NCI-H2081 (cell line): ENCODE measurements around the gene AMPH.
A peak's percentile ranks its signal among the peaks of the same experiment; 100 is the strongest.
"Not testable (repeated sequence)": the region's sequence is repeated elsewhere in the genome, so short reads cannot be mapped to it uniquely, and the experiment has no call there.

Source experiments
- DNase-seq, 2 experiments: peaks; one replicate each; lab custom pipeline; 2025; lab: John Stamatoyannopoulos, UW

AMPH gene

DNA sequence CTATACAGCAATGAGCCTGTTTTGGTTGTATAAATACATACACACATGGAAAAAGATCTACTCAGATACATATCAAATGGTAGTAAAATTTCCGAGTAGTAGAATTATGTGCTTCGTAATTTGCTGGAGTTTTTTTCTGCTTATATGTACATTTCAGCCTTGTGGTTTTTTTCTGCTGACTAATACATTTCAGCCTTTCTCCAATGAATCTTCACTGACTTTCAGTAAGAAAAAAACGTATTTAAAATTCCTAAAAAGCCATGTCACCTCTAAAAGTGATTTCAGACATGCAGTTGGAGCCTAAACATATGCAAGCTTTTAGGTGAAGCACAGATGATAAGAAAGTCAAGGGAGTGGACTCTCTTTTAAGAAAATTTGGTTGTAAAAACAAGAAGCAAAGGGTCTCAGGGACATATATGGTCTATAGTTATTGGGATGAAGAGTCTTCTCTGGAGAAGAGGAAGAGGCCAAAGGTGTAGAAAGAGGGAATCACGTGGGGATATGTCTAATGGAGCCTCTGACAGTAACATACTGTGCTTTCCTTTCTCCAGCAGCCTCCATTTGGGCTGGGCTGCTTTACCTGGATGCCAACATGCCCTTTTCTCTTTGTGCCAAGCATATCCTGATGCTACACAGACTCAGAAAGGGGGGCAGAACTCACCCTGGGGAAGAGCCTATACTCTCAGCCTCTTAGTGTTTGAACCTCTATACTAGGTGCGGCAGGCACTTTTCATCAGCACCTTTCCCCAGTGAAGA, 2.4 kb downstream of the AMPH start:
- no peak for DNase-seq

DNA sequence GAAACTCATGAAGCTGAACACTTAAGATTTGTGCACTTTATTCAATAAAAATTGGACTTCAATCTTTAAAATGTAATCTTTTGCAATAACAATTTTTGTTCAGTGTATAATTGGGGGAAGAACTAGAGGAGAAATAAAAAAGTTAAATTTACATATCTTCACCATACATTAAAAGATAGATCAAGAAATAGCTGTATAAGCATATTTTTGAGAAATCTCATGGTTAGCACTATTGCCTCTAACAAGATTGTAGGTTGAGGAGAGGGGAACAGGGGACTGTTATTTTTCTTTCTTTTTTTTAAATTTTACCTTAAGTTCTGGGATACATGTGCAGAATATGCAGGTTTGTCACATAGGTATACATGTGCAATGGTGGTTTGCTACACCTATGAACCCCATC, 5.3 kb downstream of the AMPH start:
- no peak for DNase-seq

DNA sequence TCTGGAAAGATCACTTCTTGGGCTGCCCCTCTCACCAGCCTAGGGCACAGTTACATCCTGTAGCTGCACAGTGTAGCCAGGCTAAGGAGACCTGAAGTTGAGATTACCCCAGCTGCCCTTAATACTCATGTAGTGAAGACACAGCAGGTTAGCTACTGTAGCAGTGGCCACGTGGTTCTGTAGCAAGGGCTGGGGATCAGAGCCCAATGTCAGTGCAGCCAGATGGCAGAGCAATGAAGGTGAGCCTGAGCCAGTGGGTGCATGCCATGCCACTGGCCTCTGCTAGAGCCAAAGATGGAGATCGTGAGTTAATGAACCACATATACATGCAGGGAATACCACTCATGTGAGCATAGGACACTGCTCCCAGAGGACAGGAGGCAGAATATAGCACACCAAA, 15.5 kb downstream of the AMPH start:
- no peak for DNase-seq

DNA sequence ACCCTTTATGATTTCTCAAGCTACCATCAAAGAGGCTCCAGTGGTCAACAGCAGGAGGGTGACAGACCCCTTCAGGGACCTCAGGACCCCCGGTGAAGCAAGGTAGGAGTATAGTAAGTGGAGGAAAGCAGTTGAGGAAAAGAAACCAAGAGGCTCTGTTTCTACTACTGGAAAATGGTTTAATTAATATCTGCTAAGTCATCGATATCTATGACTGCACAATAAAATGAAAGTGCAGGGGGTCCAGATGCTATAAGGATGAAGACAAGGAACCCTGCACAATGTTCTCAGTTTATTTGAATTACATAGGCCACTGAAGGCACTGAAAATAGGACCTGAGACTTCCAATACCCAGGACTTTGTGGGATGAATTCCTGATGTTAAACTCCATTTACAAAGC, 23.7 kb downstream of the AMPH start:
- DNase-seq = no peak

DNA sequence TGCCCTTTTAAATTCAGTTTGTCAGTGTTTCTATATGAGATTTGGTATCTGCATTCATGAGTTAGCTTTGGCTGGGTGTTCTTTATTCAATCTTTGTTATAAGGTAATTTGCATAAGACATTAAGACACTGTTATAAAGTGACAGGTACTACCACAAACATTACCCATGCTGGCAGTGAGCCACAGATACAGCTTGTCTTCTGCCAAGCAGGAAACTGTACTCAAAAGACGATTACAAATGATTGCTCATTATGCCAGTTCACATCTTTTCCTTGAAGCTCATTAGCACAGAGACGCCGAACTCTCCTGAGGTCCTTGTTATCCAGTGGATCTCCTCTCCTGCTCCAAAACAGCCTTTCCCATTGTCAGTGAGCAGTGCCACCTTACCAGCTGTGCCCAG, 30.4 kb downstream of the AMPH start:
- peak in 1 of 2 experiments; percentile 34 for DNase-seq

DNA sequence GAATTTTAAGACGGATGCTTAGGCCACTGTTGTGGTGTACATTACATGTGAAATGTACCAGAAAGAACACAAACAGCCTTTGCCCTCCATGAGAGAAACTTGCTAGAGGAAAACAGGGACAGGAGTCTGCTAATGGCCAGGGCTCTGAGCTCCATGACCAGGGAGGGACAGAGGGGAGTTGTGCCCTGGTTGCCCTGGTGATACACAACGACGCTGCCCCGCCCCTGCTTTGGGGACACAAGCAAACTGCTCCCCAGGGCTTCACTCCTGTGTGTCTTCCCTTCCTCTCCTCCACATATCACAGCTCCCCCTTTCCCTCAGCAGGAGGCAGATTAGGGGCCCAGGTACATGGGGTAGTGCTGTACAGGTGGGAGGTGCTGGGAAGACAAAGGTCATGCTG, 36.2 kb downstream of the AMPH start:
- DNase-seq = no peak

DNA sequence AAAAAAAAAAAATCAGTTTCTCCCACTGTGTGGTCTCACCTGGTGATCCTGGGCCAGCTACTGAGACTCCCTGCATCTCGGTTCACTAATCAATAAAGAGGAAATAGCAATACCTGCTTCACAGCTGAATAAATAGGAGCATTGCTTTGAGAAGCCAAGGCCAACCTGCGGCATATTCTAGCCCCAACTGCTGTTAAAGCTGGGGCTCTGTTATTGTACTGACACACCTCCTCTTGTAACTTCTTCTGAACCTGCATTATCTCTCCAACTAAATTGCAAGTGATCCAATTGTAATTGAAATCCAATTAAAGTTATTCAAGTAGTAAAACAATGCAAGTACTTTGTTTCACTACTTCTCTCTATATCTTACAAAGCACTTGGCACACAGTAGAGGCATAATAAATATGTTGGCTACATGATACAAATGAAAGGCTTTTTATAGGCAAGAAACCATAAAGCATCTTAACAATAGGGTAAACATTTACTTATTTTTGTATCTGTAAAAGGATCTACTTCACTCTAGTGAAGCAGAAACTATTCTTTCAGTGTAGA, 38.4 kb downstream of the AMPH start:
- no peak for DNase-seq

DNA sequence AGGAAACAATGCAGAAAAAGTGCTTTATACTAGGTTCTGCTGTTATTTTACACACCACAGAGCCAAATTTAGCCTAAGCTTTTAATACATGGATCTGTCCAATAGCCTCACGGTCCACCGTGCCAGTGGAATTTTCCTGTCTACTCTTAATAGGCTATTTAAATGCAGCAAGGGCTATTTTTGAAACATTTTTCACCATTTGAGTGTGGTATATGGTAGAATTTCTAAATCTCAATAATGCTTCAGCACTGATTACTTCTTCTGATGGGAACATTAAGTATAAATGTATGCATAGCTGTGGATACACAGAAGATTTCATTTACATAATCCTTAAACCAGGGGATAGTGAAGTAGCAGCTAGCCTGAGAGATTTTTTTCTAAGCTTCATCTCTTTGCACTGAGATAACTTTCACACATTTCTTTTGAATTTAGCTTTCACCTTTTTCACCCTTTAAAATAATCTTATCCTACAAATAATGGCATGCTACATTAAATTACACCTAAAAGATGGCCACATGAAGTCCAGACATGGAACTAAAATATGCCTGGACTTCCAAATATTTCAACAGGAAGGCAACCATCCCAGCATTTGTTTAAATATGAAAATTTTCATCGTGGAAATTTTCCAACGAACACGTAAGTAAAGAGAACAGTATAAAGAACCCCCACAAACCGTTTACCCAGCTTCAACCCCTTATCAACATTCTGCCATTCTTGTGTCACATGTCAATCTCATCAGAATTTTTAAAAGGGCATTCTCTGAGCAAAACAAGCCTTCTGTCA, 45.4 kb downstream of the AMPH start:
- DNase-seq = no peak

DNA sequence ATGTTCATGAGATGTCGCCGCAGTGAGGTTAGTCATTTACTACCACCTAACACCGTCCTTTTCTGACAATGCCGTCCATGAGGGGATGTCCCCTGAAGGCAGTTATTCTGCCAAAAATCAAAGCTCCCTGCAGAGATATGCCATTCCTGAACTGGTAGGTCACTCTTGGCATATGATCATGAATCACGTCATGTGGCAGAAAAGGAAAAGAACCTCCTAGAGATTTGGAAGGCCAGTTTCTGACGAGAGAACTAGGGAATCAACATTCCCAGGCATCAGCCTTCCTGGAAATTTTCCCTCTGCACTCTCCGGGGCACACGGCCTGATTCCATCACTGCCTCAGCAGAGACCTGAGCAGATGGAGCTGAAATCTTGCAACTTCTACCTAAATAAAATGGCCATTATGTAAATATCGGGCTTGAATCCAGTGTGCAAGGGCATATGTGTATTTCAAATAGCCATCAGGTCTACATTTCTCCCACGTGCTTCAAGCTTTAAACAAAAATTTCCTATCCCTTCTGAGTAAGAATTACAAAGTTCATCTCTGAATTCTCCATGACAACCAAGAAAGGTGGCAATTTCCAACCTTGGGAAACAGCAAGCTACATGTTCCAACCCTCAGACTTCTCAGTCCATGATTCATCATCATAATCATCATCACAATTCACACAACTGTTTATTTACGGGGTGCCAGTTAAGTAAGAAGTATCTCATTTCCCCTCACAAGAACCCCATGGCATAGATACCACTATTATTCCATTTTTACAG, 46.5 kb downstream of the AMPH start:
- no peak for DNase-seq

DNA sequence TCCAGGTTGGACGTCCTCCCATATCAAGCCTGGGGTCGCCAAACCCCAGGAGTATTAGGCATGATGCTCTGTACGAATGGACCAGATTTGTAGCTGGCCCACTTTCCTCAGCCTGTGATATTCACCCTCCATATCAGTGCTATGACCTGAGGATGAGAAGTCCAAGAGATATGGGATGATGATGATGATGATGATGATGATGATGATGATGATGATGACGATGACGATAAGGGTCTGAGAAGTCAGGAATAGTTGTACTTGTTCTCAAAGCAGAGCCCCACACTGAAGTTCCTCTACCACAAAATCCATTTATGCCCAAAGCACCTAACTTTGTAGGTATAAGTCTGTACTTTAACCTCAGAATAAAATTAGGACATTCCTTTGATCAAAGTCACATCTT, 50.7 kb downstream of the AMPH start:
- DNase-seq = no peak

DNA sequence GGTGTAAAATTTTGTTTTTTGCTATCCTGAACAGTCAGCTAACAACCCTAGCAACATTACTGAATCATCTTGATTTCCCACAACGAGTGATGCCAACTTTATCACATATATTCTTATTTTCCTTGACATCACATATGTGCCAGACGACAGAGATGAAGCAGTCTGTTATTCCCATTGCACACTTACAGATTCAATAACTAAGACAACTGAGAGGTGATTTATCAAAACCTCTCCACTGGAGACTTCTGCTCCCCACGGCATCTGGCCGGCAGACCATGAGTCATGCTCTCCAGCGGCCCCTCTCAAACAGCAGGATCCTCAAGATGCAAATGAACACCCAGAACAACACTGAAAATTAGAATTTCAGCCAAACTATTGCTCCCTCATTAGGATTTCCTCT, 57.1 kb downstream of the AMPH start:
- DNase-seq = no peak

DNA sequence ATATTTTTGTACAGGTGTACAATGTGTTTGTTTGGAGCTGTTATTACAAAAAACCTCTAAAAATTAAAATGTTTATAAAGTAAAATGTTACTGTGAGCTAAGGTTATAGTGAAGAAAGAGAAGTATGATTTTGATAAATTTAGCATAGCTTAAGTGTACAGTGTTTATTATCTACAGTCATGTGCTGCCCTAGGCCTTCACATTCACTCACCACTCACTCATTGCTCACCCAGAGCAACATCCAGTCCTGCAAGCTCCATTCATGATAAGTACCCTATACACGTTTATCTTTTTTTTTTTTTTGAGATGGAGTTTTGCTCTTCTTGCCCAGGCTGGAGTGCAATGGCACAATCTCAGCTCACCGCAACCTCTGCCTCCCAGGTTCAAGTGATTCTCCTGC, 59.6 kb downstream of the AMPH start:
- DNase-seq = not testable (repeated sequence)

DNA sequence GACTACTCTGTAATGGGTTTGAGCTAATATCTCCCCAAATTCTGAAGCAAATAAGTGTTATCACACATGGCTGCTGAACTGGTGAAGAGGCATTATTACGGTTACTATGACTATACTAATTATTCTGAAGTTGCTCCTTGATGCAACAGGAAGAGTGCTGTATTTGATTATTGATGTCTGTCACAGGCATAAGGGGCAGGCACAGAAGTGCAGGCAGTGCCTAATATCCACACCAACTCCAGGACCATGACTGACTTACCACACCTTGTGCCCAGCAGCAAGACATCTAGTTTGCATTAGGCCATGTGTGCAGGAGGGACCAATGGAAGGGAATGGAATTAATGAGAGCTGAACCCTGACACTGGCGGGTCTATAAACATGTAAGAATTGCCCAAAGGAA, 62.7 kb downstream of the AMPH start:
- DNase-seq = no peak

DNA sequence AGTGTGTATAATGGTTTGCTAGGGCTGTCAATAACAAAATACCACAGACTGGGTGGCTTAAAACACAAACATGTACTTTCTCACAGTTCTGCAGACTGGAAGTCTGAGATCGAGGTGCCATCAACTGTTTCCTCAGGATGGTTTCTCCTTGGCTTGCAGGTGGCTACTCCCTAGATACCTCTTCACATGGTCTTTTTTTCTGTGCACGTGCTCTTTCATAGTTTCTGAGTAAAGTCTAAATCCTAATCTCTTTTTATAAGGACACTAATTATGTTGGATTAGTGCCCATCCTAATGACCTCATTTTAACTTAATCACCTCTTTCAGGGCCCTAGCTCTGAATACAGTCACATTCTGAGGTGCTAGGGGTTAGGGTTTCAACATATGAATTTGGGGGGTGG, 65.9 kb downstream of the AMPH start:
- no peak for DNase-seq

DNA sequence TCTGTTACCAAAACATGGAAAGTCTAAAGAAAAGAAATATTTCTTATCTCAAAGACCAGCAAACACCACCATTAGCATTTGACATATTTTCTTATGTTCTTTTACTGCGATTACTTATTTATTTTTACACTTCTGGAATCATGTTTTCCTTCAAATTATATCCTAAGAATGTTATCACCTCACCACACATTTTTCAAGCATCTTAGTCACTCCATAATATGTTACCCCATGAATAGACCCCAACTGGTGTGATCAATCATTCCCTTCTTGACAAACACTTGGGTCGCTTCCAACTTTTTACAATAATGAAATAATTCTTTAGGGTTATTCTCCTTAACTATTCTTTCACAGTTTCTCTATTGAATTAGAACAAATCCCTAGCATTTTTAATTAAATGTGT, 67.4 kb downstream of the AMPH start:
- no peak for DNase-seq

DNA sequence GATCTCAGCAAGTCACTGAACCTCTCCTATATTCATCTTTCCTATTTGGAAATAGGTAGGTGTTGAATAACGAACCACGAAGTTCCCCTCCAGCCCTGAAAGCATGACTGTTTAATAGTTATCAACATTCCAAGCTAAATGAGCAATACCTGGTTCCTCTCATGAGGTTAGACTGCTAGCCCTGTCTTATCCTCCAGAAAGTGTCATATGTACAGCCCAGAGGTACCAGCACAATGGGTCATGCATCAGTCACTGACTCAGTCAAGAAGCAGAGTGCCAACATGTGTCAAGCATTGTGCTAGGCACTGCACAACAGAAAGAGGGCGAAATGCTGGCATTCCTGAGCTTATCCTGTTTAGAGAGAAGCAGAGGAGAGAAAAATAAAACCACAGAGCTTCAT, 70.0 kb downstream of the AMPH start:
- no peak for DNase-seq

DNA sequence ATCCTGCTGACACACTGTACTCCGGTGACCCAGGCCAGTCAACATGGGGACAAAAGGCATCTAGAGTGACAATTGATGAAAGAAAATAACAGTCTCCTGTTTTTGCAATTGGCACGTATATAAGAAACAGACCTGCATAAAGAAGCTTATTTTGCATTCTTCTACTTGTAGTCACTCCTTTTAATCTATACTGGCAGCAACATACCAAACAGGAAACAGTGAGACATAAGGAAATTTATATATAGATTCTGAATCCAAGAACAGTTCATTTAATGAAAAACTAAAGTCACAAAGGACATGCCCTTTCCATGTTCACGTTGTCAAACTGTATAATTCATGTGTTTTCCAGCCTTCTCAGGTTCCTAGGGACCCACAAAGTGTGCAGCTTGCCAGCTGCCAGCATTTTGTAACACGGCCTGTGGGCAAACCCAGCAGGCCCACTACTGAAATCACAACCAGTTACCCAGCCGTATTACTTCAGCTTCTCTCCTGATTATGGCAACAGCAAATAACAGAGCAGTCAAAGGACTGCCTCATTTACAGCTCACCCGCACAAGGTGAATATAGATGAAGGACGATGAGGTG, 72.3 kb downstream of the AMPH start:
- DNase-seq = peak; percentile 50 to 60

DNA sequence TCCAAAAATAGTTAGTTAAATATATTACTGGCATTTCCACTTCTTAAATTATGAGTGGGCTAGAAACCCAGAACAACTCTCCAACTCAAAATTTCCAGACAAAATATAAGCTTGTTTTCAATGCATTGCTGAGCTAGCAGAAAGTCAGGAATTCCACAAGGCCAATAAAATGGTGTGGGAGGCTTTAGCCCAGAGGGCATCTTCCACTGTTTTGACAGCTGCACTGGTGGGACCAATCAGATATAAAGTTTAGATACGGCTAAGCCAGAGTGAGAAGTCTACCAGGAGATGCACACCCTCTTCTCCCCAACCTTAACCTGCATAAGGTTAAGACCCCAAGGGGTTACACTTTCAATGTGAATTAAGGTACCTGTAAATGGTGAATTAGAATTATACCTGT, 76.6 kb downstream of the AMPH start:
- no peak for DNase-seq

DNA sequence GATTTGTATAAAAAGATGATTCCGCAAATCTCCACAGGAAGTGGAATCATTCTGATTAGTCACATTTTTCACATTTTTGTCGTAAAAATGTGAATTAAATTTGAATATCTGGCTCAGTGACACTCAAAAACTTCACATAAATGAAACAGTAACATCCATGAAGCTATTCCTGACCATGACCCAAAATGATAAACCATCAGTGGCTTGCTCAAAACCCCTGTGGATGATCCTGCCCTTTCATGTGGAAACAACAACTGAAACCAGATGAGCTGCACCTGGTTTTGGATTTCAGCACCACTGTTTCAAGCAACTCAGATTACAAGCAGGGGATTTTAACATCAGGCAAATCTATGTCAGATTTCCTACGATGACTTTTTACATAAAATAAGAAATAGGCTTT, 80.3 kb downstream of the AMPH start:
- peak in 1 of 2 experiments; percentile 26 for DNase-seq

DNA sequence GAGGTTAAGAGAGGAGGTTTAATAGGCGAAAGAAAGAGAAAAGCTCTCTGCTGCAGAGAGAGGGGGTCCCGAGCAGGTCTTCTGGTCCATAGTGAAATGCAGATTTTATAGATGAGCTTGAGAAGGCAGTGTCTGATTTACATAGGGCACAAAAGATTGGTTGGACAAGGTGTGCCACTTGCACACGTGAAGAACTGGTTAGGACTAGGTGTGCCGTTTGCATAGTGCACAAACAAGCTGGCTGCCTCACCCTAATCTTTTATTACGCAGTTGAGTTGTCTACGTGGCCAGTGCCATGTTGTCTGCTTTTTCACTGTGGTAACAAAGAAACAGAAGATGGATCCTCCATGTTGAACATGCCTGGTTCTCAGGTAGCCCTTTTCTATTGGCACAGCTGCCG, 82.6 kb downstream of the AMPH start:
- peak; percentile 18 to 43 for DNase-seq

DNA sequence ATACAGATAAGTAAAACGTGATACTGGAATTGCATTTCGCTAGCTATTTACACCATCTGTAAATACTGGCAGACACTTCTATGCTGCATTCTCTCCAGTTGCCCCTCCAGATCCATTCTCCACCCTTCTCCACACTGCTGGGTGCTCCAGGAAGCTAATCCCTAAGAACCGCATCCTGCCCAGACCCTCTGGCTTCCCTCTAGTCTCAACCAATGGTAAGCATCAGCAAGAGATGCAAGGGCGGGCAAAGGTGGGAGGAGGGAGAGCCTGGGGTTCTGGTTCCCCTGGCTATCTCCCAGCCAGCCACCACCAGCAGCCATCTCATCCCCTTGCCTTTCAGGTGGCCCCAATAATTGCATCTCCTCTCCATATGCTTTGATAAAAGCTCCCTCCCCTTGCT, 84.4 kb downstream of the AMPH start:
- no peak for DNase-seq

DNA sequence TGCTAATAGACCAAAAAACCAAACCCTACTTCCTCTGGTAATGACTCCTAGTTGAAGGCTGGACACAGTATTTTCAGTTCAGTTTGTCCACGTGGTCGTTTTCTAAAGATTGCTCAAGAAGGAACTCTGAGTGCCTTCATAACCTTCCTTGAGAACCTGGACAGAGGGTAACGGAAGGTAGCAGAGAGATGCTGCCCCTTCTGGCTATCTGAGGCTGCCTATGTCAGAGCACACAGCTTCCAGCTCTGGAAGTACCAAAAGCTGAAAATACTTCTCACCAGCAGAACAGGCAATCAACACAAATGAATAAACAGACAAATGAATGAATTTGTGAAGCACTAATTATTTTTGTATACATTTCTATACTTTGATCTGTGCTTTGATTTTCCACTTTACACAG, 85.2 kb downstream of the AMPH start:
- no peak for DNase-seq
